Breast epithelium (tissue), 4 donors: Measurements from ENCODE around the gene OAF. TPM values are rescaled to one million over a fixed set of nuclear protein-coding genes. Genes with fewer than 3 reads are reported as not detected.

Experiments used
- DNase-seq, 2 donors: peaks; one replicate each; pipeline ENCODE4 v3.0.0-alpha.2; 2019; ENCODE audit warnings: low spot score in 2 of 2
- H3K27ac ChIP-seq, 2 donors: fragments of 200-600 bp; sonication (generic) in 1 of 2; one replicate each; pipeline ENCODE4 v1.5.1; 2016 to 2019; ENCODE audit warnings: mild to moderate bottlenecking in 1 of 2
- H3K27me3 ChIP-seq, 2 donors: fragments of 200-600 bp; sonication (generic) in 1 of 2; one replicate each; pipeline versions ENCODE4 v1.5.1 to v1.6.0; 2017 to 2019; ENCODE audit warnings: control low read depth in 1 of 2, mild to moderate bottlenecking in 1 of 2
- H3K36me3 ChIP-seq: fragments of 200-600 bp; one replicate; pipeline ENCODE4 v1.5.1; 2019
- H3K4me1 ChIP-seq, 2 donors: fragments of 200-600 bp; sonication (generic); one replicate each; pipeline ENCODE4 v1.5.1; 2016 to 2019; ENCODE audit warnings: control low read depth in 1 of 2
- H3K4me3 ChIP-seq, 3 donors: fragments of 200-600 bp; sonication (generic); 1 replicate in 2 of 3; 2 replicates in 1 of 3; pipeline ENCODE4 v1.5.1; 2016 to 2019; ENCODE audit warnings: mild to moderate bottlenecking in 3 of 3, moderate library complexity in 2 of 3
- H3K9me3 ChIP-seq, 2 donors: fragments of 200-600 bp; sonication (generic) in 1 of 2; one replicate each; pipeline ENCODE4 v1.5.1; 2016 to 2019; ENCODE audit warnings: control low read depth in 1 of 2
- POLR2A ChIP-seq: fragments of 450-650 bp; IDR thresholded peaks from one replicate; pipeline ENCODE4 v1.6.1; 2016; ENCODE audit warnings: antibody characterized with exemption, mild to moderate bottlenecking, moderate library complexity
- POLR2AphosphoS5 ChIP-seq, 3 donors: sonication (generic); formaldehyde crosslinking; IDR thresholded peaks; one replicate each; pipeline ENCODE4 v1.6.1; 2017; ENCODE audit warnings: antibody characterized with exemption in 3 of 3
- intact Hi-C: fragments of 100-400 bp; cut with DNase I; formaldehyde crosslinking; loops from one replicate; pipeline ENCODE4 v1.15.1; 2023; ENCODE audit warnings: low total_unique reads
- total RNA-seq, 3 donors: library from RNA; depleted of rRNA; stranded (reverse); fragments of >200 nt; gene quantifications; one replicate each; pipeline ENCODE4 v1.1.0, GENCODE V29; 2016
- TF ChIP-seq, protein P1 (sequence below), 3 donors: fragments of 450-650 bp; IDR thresholded peaks; one replicate each; pipeline ENCODE4 v1.5.1; 2016 to 2017; ENCODE audit warnings: antibody characterized with exemption in 3 of 3, mild to moderate bottlenecking in 3 of 3, moderate library complexity in 3 of 3

OAF gene
- total RNA-seq, 3 donors from 2014 or later: 19.8 to 35.1 (median 33.3) TPM

DNA sequence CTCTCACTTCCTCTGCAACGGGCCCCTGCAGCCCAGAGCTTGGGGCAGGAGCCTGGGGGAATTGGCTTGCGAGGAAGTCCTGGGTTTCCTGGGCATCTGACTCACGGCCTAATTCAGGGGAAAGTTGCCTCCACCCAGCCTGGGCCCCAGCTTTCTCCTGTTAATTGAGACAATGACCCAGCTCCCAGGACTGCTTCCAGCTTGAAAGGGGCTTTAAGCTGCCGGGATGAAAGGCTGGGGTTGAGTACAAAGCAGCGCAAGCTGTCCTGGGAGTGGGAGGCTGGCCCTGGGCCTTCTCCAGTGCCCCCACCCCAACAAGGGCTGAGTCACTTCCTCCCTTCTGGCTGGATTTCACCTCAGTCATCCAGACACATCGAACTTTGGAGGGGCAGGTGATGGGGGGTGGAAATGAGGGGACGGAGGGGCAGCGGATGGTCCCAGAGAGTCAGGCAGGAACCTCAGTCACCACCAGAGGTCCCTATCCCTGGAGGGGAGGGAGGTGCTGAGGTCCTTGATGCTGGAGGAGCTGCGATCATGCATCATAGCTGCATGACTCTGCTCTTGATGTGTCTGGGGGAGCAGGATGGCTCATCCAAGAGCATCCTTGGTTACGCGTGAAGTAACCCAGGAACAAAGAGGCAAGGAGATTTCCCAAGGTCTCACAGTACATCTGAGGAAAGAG is 30.1 kb upstream of the OAF start:
- DNase-seq: peak in 1 of 2 donors; percentile 13
- peaks cover 0 to 3% of the 10 kb centered on the region in 2 donors for H3K4me1 ChIP-seq
- TF ChIP-seq, protein P1, sequence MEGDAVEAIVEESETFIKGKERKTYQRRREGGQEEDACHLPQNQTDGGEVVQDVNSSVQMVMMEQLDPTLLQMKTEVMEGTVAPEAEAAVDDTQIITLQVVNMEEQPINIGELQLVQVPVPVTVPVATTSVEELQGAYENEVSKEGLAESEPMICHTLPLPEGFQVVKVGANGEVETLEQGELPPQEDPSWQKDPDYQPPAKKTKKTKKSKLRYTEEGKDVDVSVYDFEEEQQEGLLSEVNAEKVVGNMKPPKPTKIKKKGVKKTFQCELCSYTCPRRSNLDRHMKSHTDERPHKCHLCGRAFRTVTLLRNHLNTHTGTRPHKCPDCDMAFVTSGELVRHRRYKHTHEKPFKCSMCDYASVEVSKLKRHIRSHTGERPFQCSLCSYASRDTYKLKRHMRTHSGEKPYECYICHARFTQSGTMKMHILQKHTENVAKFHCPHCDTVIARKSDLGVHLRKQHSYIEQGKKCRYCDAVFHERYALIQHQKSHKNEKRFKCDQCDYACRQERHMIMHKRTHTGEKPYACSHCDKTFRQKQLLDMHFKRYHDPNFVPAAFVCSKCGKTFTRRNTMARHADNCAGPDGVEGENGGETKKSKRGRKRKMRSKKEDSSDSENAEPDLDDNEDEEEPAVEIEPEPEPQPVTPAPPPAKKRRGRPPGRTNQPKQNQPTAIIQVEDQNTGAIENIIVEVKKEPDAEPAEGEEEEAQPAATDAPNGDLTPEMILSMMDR (IDR thresholded peaks at IDR 0.05): no peak
- TF ChIP-seq POLR2AphosphoS5 (IDR thresholded peaks at IDR 0.05) (no peak), POLR2A (no peak)

GRCh38 chr11:120181376-120181975 is 29.4 kb upstream of the OAF start:
- peak in 1 of 2 donors; percentile 4 for DNase-seq
- intact Hi-C loops: loop anchor here (5.0 kb wide), 1 partner anchor 36 kb away; no protein-coding TSS in a partner anchor
- peak overlapping the region; percentile 50 to 96 for H3K27ac ChIP-seq

More for the DNA sequence above, 30.1 kb upstream of the OAF start:
- H3K27me3 ChIP-seq: no peaks in the 10 kb centered on the region
- H3K4me3 ChIP-seq: no peak overlapping the region
- H3K27ac ChIP-seq: peak overlapping the region; percentile 50 to 96
- intact Hi-C loops: loop anchor here (5.0 kb wide), 1 partner anchor 37 kb away; no protein-coding TSS in a partner anchor
- no peaks in the 10 kb centered on the region for H3K9me3 ChIP-seq
- H3K36me3 ChIP-seq: no peaks in the 10 kb centered on the region

DNA sequence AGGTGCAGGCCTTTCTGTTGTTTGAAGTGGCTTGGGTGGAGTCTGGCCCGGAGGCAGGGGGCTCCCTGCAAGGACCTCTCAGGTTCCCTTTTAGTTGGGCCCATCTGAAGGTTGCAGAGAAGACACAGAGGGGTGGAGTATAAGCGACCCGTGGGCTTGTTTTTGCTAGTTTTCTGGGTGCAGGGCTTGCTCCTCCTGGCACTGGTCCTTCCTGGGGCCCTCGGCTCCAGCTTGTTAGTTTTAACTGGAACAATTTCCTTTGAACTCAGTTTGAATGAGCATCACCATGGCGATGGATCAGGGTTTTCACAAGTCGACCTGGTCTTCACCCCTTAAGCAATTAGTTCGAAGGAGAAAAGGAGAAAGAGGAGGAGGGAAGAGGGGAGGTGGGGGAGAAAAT is 28.5 kb upstream of the OAF start:
- H3K36me3 ChIP-seq: no peaks in the 10 kb centered on the region
- no peaks in the 10 kb centered on the region for H3K9me3 ChIP-seq
- DNase-seq: peak in 1 of 2 donors; percentile 5
- H3K4me1 ChIP-seq: peaks cover 0 to 3% of the 10 kb centered on the region in 2 donors
- no peak overlapping the region for H3K4me3 ChIP-seq
- peak overlapping the region; percentile 50 to 96 for H3K27ac ChIP-seq
- no peak for TF ChIP-seq POLR2AphosphoS5 (IDR thresholded peaks at IDR 0.05)
- no peak for TF ChIP-seq POLR2A
- TF ChIP-seq, protein P1 (IDR thresholded peaks at IDR 0.05): no peak
- H3K27me3 ChIP-seq: no peaks in the 10 kb centered on the region
- intact Hi-C loops: loop anchor here (5.0 kb wide), 1 partner anchor 35 kb away; no protein-coding TSS in a partner anchor

More at GRCh38 chr11:120181376-120181975, 29.4 kb upstream of the OAF start:
- Histone ChIP-seq H3K4me1 (peaks cover 0 to 3% of the 10 kb centered on the region in 2 donors), H3K36me3 (no peaks in the 10 kb centered on the region), H3K27me3 (no peaks in the 10 kb centered on the region), H3K9me3 (no peaks in the 10 kb centered on the region), H3K4me3 (no peak overlapping the region)
- TF ChIP-seq, protein P1 (IDR thresholded peaks at IDR 0.05): no peak

GRCh38 chr11:120182790-120183491 is 27.9 kb upstream of the OAF start:
- peaks cover 0 to 3% of the 10 kb centered on the region in 2 donors for H3K4me1 ChIP-seq
- H3K4me3 ChIP-seq: no peak overlapping the region
- intact Hi-C loops: loop anchor here (5.0 kb wide), 1 partner anchor 34 kb away; no protein-coding TSS in a partner anchor
- DNase-seq: peak in 1 of 2 donors; percentile 18
- no peaks in the 10 kb centered on the region for H3K36me3 ChIP-seq
- no peaks in the 10 kb centered on the region for H3K27me3 ChIP-seq
- H3K27ac ChIP-seq: peak overlapping the region; percentile 50 to 96
- TF ChIP-seq POLR2AphosphoS5 (IDR thresholded peaks at IDR 0.05) (no peak), POLR2A (no peak)
- TF ChIP-seq, protein P1 (IDR thresholded peaks at IDR 0.05): no peak
- no peaks in the 10 kb centered on the region for H3K9me3 ChIP-seq
